Right cardiac atrium (tissue), 5 donors: ENCODE measurements around the gene SPNS1. TPM values are rescaled to one million over a fixed set of nuclear protein-coding genes. Genes with fewer than 3 reads are reported as not detected.
"Not testable (repeated sequence)": the region's sequence is repeated elsewhere in the genome, so short reads cannot be mapped to it uniquely, and the experiment has no call there.

Source experiments
- ATAC-seq, 2 donors: fragments of 200-7000 bp; cut with Tn5 transposase; one replicate each; pipeline versions ENCODE4 v1.8.0 to v1.9.1; 2020; ENCODE audit warnings: moderate library complexity in 2 of 2, mild to moderate bottlenecking in 1 of 2
- DNase-seq, 3 donors: peaks; one replicate each; pipeline ENCODE4 v3.0.0-alpha.2; 2020
- H3K27ac ChIP-seq: one replicate; pipeline ENCODE4 v1.5.1; 2013; ENCODE audit warnings: mild to moderate bottlenecking, low read length, control low read depth, moderate library complexity
- H3K27me3 ChIP-seq: one replicate; pipeline ENCODE4 v1.6.1; 2013; ENCODE audit not compliant: control insufficient read depth, insufficient read depth
- H3K4me1 ChIP-seq: one replicate; pipeline ENCODE4 v1.6.1; 2013; ENCODE audit warnings: low read length; ENCODE audit not compliant: control insufficient read depth, insufficient read depth
- H3K4me3 ChIP-seq: one replicate; pipeline ENCODE4 v1.5.1; 2013; ENCODE audit warnings: low read length, control low read depth
- H3K9me3 ChIP-seq: one replicate; pipeline ENCODE4 v1.6.1; 2013; ENCODE audit warnings: low read length; ENCODE audit not compliant: control insufficient read depth
- WGBS: extraction: QIAGEN DNeasy Blood & Tissue Kit; methylation state at CpG from one replicate; pipeline ENCODE4 v1.1.7; 2013; 5-methylcytosine and 5-hydroxymethylcytosine counted together
- intact Hi-C, 4 donors: fragments of 100-400 bp; cut with DNase I; formaldehyde crosslinking; loops; one replicate each; pipeline versions ENCODE4 v1.11.0 to v1.14.0; 2022 to 2023
- polyA plus RNA-seq: library from polyadenylated mRNA; stranded (reverse); fragments of 200-250 nt; gene quantifications from one replicate; pipeline ENCODE4 v1.2.3, GENCODE V29; 2013
- total RNA-seq, 4 donors: library from RNA; stranded (reverse); fragmentation: NEBNext Ultra II Directional; extraction: Animal tissue kit (Norgen Biotek cat#: 25700); gene quantifications; one replicate each; pipeline ENCODE4 v1.2.1, GENCODE V29; 2021
- donor health status: healthy with polysubstance abuse.
- donor health status: DM: no; HTN: yes; CAD: no.
- donor health status: DM: no; HTN: no; CAD: no.
- donor health status: DM: no; HTN: yes; CAD: no; lungs with severe emphysema.
- donor health status: DM: yes; HTN: yes; CAD: no.

SPNS1 gene
- total and polyA plus RNA-seq, 5 donors: 16.1 to 19.5 (median 16.7) TPM

GRCh38 chr16:28958216-28958615 lies 16.4 kb upstream of the SPNS1 start:
- no peaks in the 10 kb centered on the region for H3K4me1 ChIP-seq
- ATAC-seq (no peak), DNase-seq (no peak)
- no peaks in the 10 kb centered on the region for H3K9me3 ChIP-seq
- H3K27me3 ChIP-seq: no peaks in the 10 kb centered on the region
- intact Hi-C loops: no loop called here
- no peak overlapping the region for H3K27ac ChIP-seq
- WGBS: 96% methylated on average over 9 of the region's 9 CpGs
- H3K4me3 ChIP-seq: no peak overlapping the region

GRCh38 chr16:28958836-28959235 lies 15.7 kb upstream of the SPNS1 start:
- no peaks in the 10 kb centered on the region for H3K27me3 ChIP-seq
- no peak overlapping the region for H3K4me3 ChIP-seq
- H3K9me3 ChIP-seq: no peaks in the 10 kb centered on the region
- H3K27ac ChIP-seq: no peak overlapping the region
- ATAC-seq (peak in 1 of 2 donors; percentile 25), DNase-seq (peak in 1 of 3 donors; percentile 2)
- no peaks in the 10 kb centered on the region for H3K4me1 ChIP-seq
- intact Hi-C loops: no loop called here
- WGBS: 92% methylated on average over 6 of the region's 6 CpGs

- 96% methylated on average over 3 of the region's 3 CpGs for WGBS
- H3K4me3 ChIP-seq: no peak overlapping the region
- no peak overlapping the region for H3K27ac ChIP-seq
- no peaks in the 10 kb centered on the region for H3K9me3 ChIP-seq
- peak in 1 of 3 donors; percentile 3 for DNase-seq
- H3K4me1 ChIP-seq: no peaks in the 10 kb centered on the region
- intact Hi-C loops: no loop called here
- ATAC-seq: no peak
- H3K27me3 ChIP-seq: no peaks in the 10 kb centered on the region
Observed at GRCh38 chr16:28964072-28964471, 10.5 kb upstream of the SPNS1 start.

GRCh38 chr16:28964496-28964895 lies 10.1 kb upstream of the SPNS1 start:
- ATAC-seq (no peak), DNase-seq (peak in 1 of 3 donors; percentile 10)
- no peaks in the 10 kb centered on the region for H3K9me3 ChIP-seq
- no peaks in the 10 kb centered on the region for H3K4me1 ChIP-seq
- no peak overlapping the region for H3K4me3 ChIP-seq
- H3K27ac ChIP-seq: no peak overlapping the region
- H3K27me3 ChIP-seq: no peaks in the 10 kb centered on the region
- intact Hi-C loops: no loop called here
- WGBS: 95% methylated on average over 2 of the region's 2 CpGs

- WGBS: 92% methylated on average over 4 of the region's 4 CpGs
- intact Hi-C loops: no loop called here
- DNase-seq: peak in 1 of 3 donors; percentile 2
Observed at GRCh38 chr16:28967156-28967555, 7.4 kb upstream of the SPNS1 start.

GRCh38 chr16:28969696-28970095 lies 4.9 kb upstream of the SPNS1 start:
- H3K9me3 ChIP-seq, H3K27ac ChIP-seq, H3K4me1 ChIP-seq, DNase-seq, intact Hi-C loops, H3K4me3 ChIP-seq, ATAC-seq, H3K27me3 ChIP-seq: not testable (repeated sequence)
- 92% methylated on average over 2 of the region's 2 CpGs for WGBS

More at GRCh38 chr16:28967156-28967555, 7.4 kb upstream of the SPNS1 start:
- ATAC-seq: no peak
- Histone ChIP-seq H3K4me1 (no peaks in the 10 kb centered on the region), H3K27me3 (no peaks in the 10 kb centered on the region), H3K27ac (no peak overlapping the region), H3K9me3 (no peaks in the 10 kb centered on the region), H3K4me3 (no peak overlapping the region)

GRCh38 chr16:28974007-28974436 lies 556 bp upstream of the SPNS1 start:
- Histone ChIP-seq H3K4me3 (peak overlapping the region; percentile 68), H3K4me1 (peaks cover 3% of the 10 kb centered on the region), H3K9me3 (no peaks in the 10 kb centered on the region), H3K27ac (peak overlapping the region; percentile 55), H3K27me3 (no peaks in the 10 kb centered on the region)
- ATAC-seq: peak; percentile 50 to 70
- DNase-seq: peak; percentile 66 to 80 (median 77)
- under 1% methylated on average over 17 of the region's 17 CpGs for WGBS
- intact Hi-C loops: no loop called here

GRCh38 chr16:28975158-28975599 lies 601 bp downstream of the SPNS1 start:
- ATAC-seq (peak; percentile 4 to 23), DNase-seq (peak in 1 of 3 donors; percentile 53)
- intact Hi-C loops: no loop called here
- H3K9me3 ChIP-seq: no peaks in the 10 kb centered on the region
- WGBS: 5% methylated on average over 30 of the region's 30 CpGs
- peaks cover 3% of the 10 kb centered on the region for H3K4me1 ChIP-seq
- H3K27me3 ChIP-seq: no peaks in the 10 kb centered on the region
- peak overlapping the region; percentile 68 for H3K4me3 ChIP-seq
- H3K27ac ChIP-seq: no peak overlapping the region

GRCh38 chr16:28977703-28978662 lies 3.4 kb downstream of the SPNS1 start:
- Histone ChIP-seq H3K4me3 (no peak overlapping the region), H3K27ac (no peak overlapping the region), H3K9me3 (no peaks in the 10 kb centered on the region), H3K4me1 (peaks cover 3% of the 10 kb centered on the region), H3K27me3 (no peaks in the 10 kb centered on the region)
- ATAC-seq: no peak
- peak in 1 of 3 donors; percentile 18 for DNase-seq
- intact Hi-C loops: no loop called here
- WGBS: 78% methylated on average over 11 of the region's 11 CpGs

GRCh38 chr16:28980330-28980729 lies 5.8 kb downstream of the SPNS1 start:
- intact Hi-C loops, H3K9me3 ChIP-seq, H3K4me3 ChIP-seq, ATAC-seq, H3K27ac ChIP-seq, H3K4me1 ChIP-seq, H3K27me3 ChIP-seq: not testable (repeated sequence)
- peak in 1 of 3 donors; percentile 1 for DNase-seq
- 88% methylated on average over 7 of the region's 7 CpGs for WGBS

- no peaks in the 10 kb centered on the region for H3K9me3 ChIP-seq
- no peaks in the 10 kb centered on the region for H3K4me1 ChIP-seq
- intact Hi-C loops: no loop called here
- no peak overlapping the region for H3K4me3 ChIP-seq
- H3K27ac ChIP-seq: no peak overlapping the region
- ATAC-seq: no peak
- 97% methylated on average over 7 of the region's 7 CpGs for WGBS
- no peaks in the 10 kb centered on the region for H3K27me3 ChIP-seq
- peak in 1 of 3 donors; percentile 11 for DNase-seq
Observed at GRCh38 chr16:28980929-28981328, 6.4 kb downstream of the SPNS1 start.
